Uterus (tissue), 4 donors: ENCODE results near the gene COL13A1. TPM values are rescaled to one million over a fixed set of nuclear protein-coding genes. Genes with fewer than 3 reads are reported as not detected.

Experiments
- DNase-seq, 2 donors: peaks; one replicate each; pipeline ENCODE4 v3.0.0-alpha.2; 2019 to 2020
- H3K27ac ChIP-seq, 2 donors: fragments of 200-600 bp; sonication (generic); 1 replicate in 1 of 2; 2 replicates in 1 of 2; pipeline ENCODE4 v1.5.1; 2016 to 2018
- H3K27me3 ChIP-seq, 2 donors: fragments of 200-600 bp; sonication (generic); one replicate each; pipeline ENCODE4 v1.5.1; 2018 to 2019; ENCODE audit warnings: control low read depth in 1 of 2
- H3K36me3 ChIP-seq, 2 donors: fragments of 200-600 bp; sonication (generic); one replicate each; pipeline ENCODE4 v1.5.1; 2019; ENCODE audit warnings: control low read depth in 1 of 2
- H3K4me1 ChIP-seq, 2 donors: fragments of 200-600 bp; sonication (generic); one replicate each; pipeline ENCODE4 v1.5.1; 2018 to 2019; ENCODE audit warnings: control low read depth in 1 of 2
- H3K4me3 ChIP-seq, 2 donors: fragments of 200-600 bp; sonication (generic); 1 replicate in 1 of 2; 2 replicates in 1 of 2; pipeline ENCODE4 v1.5.1; 2018 to 2019; ENCODE audit warnings: mild to moderate bottlenecking in 1 of 2
- H3K9me3 ChIP-seq, 2 donors: fragments of 200-600 bp; sonication (generic); one replicate each; pipeline ENCODE4 v1.5.1; 2019; ENCODE audit warnings: control low read depth in 1 of 2
- POLR2A ChIP-seq, 2 donors: fragments of 450-650 bp; IDR thresholded peaks; one replicate each; pipeline ENCODE4 v1.6.1; 2016; ENCODE audit warnings: antibody characterized with exemption in 2 of 2, mild to moderate bottlenecking in 1 of 2, moderate library complexity in 1 of 2
- intact Hi-C: fragments of 100-400 bp; cut with DNase I; formaldehyde crosslinking; loops from one replicate; pipeline ENCODE4 v1.15.1; 2023; ENCODE audit warnings: low total_unique reads
- total RNA-seq, 4 donors: library from RNA; depleted of rRNA in 3 of 4; stranded (reverse); fragments of >200 nt in 3 of 4; gene quantifications; one replicate each; pipeline versions ENCODE4 v1.1.0 to v1.2.4, GENCODE V29; 2014 to 2023
- TF ChIP-seq, protein P1 (sequence below), 4 experiments: fragments of 200-600 bp in 2 of 4; fragments of 450-650 bp in 2 of 4; sonication (generic) in 2 of 4; IDR thresholded peaks; one replicate each; pipeline ENCODE4 v1.5.1; 2016 to 2019; ENCODE audit warnings: antibody characterized with exemption in 4 of 4, mild to moderate bottlenecking in 2 of 4, moderate library complexity in 1 of 4
- donor health status: DM: yes; HTN: yes; CAD: no.

The COL13A1 gene
- total RNA-seq, 4 donors from 2014 or later = 2.1 to 13.9 (median 3.6) TPM; not detected in 1

DNA sequence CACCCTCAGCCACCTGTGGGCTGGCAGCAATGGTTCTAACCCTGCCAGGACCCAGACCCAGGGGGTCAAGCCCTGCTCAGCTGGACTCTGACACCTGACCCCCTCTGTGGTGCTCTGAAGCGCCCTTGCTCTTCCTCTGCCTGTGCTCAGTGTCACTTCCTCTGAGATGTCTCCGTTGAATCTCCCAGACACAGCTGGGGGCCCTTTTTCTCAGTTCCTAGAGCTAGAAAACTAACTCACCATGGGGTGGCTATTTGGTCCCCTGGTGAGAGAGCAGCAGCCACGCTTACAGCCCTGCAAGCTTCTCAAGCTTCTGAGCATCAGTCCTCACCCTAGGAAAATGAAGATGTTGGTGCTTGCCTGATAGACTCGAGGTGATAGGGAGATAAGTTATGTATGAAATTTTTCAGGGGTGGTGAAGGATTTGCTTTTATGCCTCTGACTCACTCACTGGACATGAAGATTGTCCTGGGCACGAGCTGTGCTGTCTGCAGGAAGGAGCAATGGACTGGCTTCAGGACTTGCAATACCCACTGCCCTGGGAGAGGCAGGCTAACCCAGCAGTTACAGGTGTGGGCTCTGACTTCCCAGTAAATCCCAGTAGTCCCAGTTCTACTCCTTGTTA, 29.6 kb downstream of the COL13A1 start:
- Histone ChIP-seq H3K36me3 (no peaks in the 10 kb centered on the region), H3K4me1 (no peaks in the 10 kb centered on the region), H3K4me3 (no peak overlapping the region), H3K9me3 (no peaks in the 10 kb centered on the region), H3K27me3 (no peaks in the 10 kb centered on the region), H3K27ac (no peak overlapping the region)
- TF ChIP-seq, protein P1, sequence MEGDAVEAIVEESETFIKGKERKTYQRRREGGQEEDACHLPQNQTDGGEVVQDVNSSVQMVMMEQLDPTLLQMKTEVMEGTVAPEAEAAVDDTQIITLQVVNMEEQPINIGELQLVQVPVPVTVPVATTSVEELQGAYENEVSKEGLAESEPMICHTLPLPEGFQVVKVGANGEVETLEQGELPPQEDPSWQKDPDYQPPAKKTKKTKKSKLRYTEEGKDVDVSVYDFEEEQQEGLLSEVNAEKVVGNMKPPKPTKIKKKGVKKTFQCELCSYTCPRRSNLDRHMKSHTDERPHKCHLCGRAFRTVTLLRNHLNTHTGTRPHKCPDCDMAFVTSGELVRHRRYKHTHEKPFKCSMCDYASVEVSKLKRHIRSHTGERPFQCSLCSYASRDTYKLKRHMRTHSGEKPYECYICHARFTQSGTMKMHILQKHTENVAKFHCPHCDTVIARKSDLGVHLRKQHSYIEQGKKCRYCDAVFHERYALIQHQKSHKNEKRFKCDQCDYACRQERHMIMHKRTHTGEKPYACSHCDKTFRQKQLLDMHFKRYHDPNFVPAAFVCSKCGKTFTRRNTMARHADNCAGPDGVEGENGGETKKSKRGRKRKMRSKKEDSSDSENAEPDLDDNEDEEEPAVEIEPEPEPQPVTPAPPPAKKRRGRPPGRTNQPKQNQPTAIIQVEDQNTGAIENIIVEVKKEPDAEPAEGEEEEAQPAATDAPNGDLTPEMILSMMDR (IDR thresholded peaks at IDR 0.05) = no peak
- TF ChIP-seq POLR2A (IDR thresholded peaks at IDR 0.05) = no peak
- intact Hi-C loops = no loop called here
- DNase-seq = no peak

DNA sequence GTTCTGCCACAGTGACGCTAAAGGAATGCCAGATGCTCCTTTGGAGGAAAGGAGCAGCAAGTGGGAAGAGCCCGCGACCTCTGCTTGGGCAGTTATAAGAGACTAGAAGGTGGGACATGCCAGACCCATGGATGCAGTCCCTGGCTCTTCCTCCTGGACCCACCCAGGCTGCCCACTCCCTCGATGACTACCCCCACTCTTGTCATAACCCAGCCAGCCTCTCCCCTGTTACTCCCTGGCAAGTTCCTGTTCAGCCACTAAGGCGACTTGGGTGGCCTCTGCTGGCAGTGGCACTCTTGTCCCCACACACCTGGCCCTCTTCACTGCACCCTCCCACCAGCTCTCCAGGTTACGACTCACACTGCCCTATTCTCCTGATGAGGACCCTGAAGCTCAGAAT, 33.5 kb downstream of the COL13A1 start:
- H3K27me3 ChIP-seq = no peaks in the 10 kb centered on the region
- no peaks in the 10 kb centered on the region for H3K4me1 ChIP-seq
- intact Hi-C loops = no loop called here
- TF ChIP-seq, protein P1 (IDR thresholded peaks at IDR 0.05) = no peak
- no peak for TF ChIP-seq POLR2A (IDR thresholded peaks at IDR 0.05)
- no peaks in the 10 kb centered on the region for H3K36me3 ChIP-seq
- no peak for DNase-seq
- H3K27ac ChIP-seq = no peak overlapping the region
- H3K9me3 ChIP-seq = no peaks in the 10 kb centered on the region
- no peak overlapping the region for H3K4me3 ChIP-seq

DNA sequence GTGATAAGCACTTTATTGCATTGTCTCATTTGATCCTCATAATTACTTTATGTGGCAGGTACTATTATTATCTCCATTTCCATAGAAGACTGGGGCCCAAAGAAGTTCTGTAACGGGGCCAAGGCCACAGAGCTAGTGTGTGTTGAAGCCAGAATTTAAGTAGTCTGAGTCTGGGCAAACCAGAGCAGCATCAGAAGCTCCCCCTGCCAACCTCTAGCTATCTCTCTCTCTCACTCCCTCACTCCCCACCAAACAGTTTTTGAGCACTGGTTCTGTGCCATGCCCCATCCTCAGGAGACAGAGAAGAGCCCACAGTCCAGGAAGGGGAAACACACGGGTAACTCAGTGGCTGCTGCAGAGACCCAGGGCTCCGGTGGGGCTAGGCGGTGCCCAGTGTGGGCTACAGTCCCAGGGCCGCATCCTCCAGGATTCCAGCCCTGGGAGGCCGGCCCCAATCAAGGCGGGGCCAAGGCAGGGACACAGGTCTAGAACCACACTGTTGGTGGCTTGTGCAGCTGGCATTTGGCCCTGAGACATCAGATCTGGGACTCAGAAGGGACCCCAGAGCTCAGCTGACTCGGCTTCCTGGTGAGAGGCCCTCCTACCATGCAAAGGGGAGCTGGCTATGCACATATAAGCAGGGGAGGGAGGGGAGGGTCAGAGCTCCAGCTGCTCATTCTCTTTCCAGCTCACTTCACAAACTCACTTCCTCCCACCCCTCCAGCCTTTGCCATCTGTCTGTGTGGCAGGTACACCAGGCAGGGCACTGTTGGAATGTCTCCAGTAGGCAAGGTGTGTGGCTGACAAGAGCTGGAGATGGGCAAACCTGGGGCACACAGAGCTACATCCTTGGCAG, 34.4 kb downstream of the COL13A1 start:
- Histone ChIP-seq H3K27me3 (no peaks in the 10 kb centered on the region), H3K4me3 (no peak overlapping the region), H3K36me3 (no peaks in the 10 kb centered on the region), H3K27ac (no peak overlapping the region), H3K9me3 (no peaks in the 10 kb centered on the region), H3K4me1 (no peaks in the 10 kb centered on the region)
- TF ChIP-seq, protein P1 (IDR thresholded peaks at IDR 0.05) = no peak
- no peak for TF ChIP-seq POLR2A (IDR thresholded peaks at IDR 0.05)
- DNase-seq = no peak
- intact Hi-C loops = no loop called here

DNA sequence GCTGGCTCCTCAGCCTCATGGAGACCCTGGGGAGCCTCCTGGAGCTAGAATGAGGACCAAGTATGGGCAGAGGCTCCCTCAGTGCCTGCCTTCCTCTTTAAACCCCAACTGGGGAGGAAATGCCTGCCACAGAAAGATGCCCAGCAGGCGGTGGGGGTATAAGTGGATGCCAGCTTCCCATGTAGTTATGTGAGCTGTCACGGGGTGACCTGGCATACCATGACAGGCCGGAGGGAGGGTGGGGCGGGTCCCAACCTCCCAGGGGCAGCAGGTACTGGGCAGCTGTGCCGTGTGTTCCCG, 35.0 kb downstream of the COL13A1 start:
- Histone ChIP-seq H3K4me3 (no peak overlapping the region), H3K36me3 (no peaks in the 10 kb centered on the region), H3K9me3 (no peaks in the 10 kb centered on the region), H3K27ac (no peak overlapping the region), H3K4me1 (no peaks in the 10 kb centered on the region), H3K27me3 (no peaks in the 10 kb centered on the region)
- no peak for DNase-seq
- intact Hi-C loops = no loop called here
- TF ChIP-seq POLR2A (IDR thresholded peaks at IDR 0.05) = no peak
- TF ChIP-seq, protein P1 (IDR thresholded peaks at IDR 0.05) = no peak

DNA sequence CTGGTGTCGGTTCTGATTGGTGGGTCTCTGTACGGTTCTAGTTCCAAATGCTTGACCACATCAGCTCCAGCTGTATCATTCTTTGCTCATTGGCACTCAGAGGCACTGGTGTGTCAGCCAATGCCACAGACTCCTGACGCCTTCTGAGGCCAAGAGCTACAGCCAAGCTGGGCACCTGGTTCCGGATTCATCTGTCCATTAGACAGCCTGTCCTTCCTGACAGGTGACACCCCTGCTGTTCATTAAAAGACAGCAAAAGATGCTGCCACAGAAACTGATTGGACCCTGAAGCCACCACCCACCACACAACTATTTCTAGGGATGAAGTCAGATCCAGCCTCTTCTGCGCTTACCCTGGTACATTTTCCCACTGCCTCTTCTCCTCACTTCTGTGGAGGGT, 35.6 kb downstream of the COL13A1 start:
- H3K27ac ChIP-seq = no peak overlapping the region
- TF ChIP-seq, protein P1 (IDR thresholded peaks at IDR 0.05) = no peak
- no peak for TF ChIP-seq POLR2A (IDR thresholded peaks at IDR 0.05)
- intact Hi-C loops = no loop called here
- H3K36me3 ChIP-seq = no peaks in the 10 kb centered on the region
- H3K27me3 ChIP-seq = no peaks in the 10 kb centered on the region
- H3K9me3 ChIP-seq = no peaks in the 10 kb centered on the region
- DNase-seq = no peak
- H3K4me1 ChIP-seq = no peaks in the 10 kb centered on the region
- no peak overlapping the region for H3K4me3 ChIP-seq
